HG02798 (cell line): ENCODE measurements around the gene AWAT2.

Source experiments
- ATAC-seq: cut with Tn5 transposase; IDR thresholded peaks from one replicate; pipeline ENCODE4 v1.9.1; 2021; ENCODE audit warnings: mild to moderate bottlenecking; ENCODE audit not compliant: unreplicated experiment, poor library complexity

AWAT2 gene

DNA sequence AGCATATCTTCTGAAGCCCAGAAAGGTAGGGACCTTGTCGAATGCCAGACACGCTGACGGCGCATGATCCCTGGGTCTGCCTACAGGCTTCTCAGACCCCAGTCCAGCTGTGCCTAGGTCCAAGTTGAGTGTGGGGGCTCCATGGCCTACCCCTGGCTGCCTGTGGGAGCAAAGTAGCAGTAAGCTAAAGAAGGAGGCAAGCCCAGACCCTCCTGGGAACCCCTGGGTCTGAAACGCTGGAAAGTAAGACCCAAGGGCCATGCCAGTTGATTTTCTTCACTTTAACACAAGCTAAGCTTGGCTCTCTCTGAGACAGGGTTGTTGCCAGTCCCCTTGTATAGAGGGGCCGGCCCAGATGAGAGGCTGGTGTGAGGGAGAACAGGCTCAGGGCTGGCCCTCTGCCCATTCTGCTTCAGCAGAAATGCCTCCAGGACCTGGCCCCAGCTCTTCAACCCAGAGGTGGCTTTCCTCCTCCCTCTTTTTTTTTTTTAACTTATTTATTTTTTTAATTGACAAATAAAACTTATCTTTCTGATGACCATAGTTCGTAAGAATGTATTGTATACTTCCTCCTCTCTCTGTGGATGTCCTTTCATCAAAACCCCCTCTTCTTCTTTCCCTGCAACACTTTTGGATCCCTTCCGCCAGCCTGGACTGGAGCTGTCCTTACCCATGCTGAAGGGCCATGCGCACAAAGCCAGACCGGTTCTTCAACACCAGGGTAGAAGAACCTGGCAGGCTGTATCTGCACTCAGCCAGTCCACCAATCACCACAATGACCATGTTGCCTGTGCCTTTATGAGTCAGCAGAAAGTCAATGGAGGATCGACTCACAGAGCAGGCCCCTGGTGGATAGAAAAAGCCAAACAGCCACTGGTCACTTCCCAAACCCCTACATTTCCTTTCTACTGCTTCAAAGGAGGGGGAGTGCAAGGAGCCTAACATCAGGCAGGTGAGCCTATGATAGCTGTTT lies 7.1 kb downstream of the AWAT2 start:
- no peak for ATAC-seq

DNA sequence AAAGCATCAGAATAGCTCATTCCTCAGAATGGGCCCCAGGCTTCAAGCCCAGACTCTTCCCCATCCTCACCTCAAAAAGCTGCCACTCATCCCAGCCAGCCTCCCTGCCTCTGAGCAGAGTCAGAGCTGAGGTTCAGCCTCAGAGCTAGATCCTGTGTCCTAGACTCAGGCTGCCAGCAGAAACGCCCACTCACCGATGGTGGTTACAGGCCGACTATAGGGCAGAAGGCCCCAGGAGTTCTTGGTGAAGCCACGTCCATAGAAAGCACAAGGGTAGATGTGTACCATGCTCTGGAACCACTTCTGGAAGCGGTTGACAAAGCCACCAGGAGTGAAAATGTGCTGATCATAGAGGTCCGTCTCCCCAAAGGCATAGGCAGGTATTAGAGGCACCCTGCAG lies 7.7 kb downstream of the AWAT2 start:
- no peak for ATAC-seq

DNA sequence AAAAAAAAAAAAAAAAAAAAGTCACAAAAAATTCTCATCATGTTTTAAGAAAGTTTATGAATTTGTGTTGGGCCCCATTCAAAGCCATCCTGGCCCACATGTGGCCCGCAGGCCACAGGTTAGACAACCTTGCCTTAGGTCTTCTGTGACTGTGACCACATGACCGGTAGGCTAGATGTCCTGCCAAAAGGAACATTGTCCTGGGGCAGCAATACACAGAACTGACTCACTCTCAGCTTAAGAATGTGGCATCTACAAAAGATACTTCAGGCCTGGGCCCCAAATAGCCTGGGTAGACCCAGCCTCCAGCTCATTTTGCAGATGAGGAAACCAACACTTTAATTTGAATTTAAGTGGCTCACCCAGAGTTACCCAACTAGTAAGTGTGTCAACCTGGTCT lies 10.0 kb downstream of the AWAT2 start:
- ATAC-seq, result no peak

DNA sequence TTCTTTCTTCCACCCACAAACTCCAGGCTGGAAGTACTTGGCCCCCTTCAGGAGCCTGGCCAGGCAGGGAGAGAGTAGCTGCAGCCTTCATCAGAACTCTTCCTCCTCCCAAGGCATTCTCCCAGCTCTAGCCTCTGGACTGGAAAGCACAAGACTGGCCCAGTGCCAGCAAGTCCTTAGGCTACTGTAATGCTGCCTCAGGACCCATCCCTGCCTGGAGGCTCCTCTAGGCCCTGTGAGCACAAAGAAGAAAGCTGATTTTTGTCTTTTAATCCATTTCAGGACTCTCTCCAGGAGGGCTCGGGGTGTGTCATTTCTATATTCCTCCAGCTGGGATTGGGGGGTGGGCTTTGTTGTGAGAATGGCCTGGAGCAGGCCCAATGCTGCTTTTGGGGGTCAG lies 10.8 kb downstream of the AWAT2 start:
- no peak for ATAC-seq

DNA sequence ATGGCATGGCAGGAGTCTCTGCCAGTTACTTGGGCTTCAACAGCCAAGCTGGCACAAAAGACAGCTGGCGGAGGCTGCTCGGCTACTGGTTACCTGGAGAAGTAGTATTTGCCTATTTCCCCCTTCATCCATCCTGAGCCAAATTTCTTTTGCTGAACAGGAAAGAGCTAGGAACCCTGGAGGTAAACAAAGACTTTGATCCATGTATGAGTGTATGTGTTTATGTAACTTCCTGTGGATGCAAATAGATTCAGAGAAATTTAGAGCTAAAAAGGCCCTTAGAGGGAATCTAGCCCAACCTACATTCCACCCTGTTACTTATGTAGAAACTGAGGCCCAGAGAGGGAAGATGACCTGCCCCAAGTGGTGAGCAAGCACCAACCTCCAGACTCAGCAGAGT lies 11.2 kb downstream of the AWAT2 start:
- ATAC-seq, result no peak

DNA sequence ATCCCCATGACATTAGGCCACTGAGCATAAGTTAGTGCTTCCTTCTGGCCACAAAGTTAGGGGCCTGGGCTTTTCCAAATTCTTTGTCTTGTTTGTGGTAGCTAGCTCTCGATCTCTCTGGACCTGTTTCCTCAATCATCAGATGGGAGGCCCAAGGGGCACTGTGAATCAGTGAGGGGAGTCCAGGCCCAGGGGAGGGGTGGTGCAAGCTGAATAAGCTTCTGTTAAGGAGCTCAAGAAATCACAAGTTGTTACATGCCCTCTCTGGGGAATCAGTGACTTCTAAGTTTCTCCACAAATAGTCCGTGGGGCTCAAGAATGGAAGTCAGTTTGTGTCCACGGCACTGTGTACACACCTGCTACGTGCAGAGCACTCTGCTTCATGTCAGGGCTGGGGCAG lies 15.1 kb downstream of the AWAT2 start:
- no peak for ATAC-seq

DNA sequence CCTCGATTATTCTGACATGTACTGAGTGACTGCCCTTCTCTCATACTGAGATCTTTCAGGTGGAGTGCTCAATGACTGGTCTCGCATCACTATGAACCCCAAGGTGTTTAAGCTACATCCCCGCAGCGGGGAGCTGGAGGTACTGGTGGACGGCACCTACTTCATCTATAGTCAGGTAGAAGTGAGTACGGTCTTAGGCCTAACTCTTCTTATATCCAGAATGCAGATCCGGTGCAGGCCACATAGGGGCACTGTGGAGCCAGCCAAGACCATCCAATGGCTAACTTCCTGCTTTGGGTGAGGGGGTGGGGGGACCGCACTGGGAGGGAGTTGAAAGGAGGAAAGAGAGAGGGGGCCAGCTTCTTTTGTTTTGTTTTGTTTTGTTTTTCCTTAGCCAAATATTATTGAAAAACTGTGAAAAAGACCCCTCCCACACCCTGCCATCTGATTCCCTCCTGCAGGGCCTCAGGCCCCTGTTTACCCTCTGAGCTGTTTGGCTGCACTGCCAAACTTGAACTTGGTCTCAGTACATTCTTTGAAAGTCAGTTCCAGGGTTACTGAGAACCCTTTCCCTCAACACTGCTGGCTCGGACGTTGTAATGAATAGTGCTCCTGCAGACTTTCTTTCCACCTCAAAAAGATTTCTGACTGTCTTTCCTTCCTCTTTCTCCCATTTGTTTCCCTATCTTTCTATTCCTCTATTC lies 16.2 kb downstream of the AWAT2 start:
- peak; percentile 60 for ATAC-seq

- no peak for ATAC-seq
Measured at GRCh38 chrX:70032792-70033191, 16.9 kb downstream of the AWAT2 start.

GRCh38 chrX:70030301-70030767 lies 19.4 kb downstream of the AWAT2 start:
- peak; percentile 77 for ATAC-seq

- ATAC-seq, result no peak
Measured at GRCh38 chrX:70029863-70030262, 19.9 kb downstream of the AWAT2 start.

DNA sequence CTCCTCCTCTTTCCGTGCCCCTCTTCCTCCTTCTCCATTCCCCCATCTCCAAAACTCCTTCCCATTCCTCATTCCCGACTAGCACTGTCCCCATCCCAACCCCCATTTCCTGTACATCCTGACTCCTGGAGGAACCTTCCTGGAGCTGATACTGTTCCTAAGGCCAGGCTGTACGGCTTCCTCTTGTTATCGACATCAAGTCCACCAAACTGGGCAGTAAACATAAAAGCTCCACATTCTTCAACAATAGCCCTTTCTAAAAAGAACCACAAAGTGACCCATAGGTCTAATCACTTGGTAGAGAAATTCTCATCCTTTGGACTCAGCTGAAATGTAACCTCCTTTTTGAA lies 22.9 kb downstream of the AWAT2 start:
- no peak for ATAC-seq

- no peak for ATAC-seq
Measured at GRCh38 chrX:70026112-70026850, 23.5 kb downstream of the AWAT2 start.

DNA sequence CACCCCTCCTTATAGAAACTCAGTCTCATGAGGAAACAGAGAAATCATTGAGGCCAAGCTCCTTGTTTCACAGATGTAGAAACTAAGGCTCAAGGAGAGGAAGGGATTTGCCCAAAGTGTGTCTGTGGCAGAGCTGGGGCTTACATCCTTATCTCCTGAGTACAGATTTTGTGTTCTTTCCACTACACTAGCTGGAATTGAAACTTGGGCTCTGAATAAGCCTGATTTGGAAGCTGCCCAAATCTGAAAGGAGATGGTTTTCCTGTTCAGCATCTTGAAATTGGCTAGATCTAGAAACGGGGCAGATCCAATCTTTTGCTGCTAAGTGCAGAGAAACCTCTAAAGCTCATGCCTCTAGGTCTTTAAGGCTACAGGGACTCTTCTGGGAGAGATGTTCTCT lies 24.3 kb downstream of the AWAT2 start:
- ATAC-seq, result no peak

GRCh38 chrX:70022616-70023015 lies 27.1 kb downstream of the AWAT2 start:
- no peak for ATAC-seq

GRCh38 chrX:70016513-70016912 lies 33.2 kb downstream of the AWAT2 start:
- ATAC-seq, result no peak

DNA sequence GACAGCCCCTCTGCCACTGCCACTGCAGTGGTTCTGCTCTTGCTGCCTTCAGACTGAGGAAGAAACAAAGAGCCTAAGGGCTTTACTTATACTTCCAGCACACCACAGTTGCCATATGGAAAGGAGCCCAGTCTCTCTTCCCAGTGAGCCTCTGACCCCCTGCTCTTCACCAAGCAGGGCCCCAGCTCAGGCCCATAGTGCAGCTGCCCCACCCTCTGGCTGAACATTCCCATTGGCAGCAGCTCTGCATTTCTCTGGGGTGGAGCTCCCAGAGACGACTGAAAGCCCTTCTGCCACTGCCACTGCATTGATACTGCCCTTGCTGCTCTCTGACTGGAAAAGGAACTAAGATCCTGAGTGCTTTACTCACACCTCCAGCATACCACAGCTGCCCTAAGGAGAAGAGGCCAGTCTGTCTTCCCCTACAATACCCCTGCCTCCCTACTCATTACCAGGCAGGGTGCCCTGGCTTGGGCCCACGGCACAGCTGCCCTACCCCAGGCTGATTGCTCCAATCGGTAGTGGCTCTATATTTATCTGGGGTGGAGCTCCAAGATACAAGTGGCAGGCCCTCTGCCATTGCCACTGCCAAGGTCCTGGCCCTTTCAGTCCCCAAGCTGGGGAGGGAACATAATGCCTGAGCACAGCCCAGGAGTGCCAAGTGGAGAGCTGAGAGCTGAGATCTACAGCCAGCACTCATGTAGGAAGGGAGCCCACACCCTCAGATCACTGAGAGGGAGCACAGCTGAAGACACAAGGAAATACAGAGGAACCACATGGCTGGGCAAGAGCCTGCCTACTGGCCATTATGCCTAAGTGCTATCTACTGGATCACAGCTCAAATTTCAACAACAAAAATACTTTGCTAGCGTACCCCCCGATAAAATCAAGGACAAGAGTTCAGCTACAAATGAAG lies 36.0 kb downstream of the AWAT2 start:
- ATAC-seq, result no peak

- no peak for ATAC-seq
Measured at GRCh38 chrX:70012756-70013155, 37.0 kb downstream of the AWAT2 start.

- no peak for ATAC-seq
Measured at GRCh38 chrX:70009970-70010369, 39.8 kb downstream of the AWAT2 start.

GRCh38 chrX:70009049-70009448 lies 40.7 kb downstream of the AWAT2 start:
- no peak for ATAC-seq

GRCh38 chrX:70007946-70008345 lies 41.8 kb downstream of the AWAT2 start:
- no peak for ATAC-seq
